ENCODE data around the gene GOSR1.
"Not testable (repeated sequence)": the region's sequence is repeated elsewhere in the genome, so short reads cannot be mapped to it uniquely, and the experiment has no call there.

GOSR1 gene

DNA sequence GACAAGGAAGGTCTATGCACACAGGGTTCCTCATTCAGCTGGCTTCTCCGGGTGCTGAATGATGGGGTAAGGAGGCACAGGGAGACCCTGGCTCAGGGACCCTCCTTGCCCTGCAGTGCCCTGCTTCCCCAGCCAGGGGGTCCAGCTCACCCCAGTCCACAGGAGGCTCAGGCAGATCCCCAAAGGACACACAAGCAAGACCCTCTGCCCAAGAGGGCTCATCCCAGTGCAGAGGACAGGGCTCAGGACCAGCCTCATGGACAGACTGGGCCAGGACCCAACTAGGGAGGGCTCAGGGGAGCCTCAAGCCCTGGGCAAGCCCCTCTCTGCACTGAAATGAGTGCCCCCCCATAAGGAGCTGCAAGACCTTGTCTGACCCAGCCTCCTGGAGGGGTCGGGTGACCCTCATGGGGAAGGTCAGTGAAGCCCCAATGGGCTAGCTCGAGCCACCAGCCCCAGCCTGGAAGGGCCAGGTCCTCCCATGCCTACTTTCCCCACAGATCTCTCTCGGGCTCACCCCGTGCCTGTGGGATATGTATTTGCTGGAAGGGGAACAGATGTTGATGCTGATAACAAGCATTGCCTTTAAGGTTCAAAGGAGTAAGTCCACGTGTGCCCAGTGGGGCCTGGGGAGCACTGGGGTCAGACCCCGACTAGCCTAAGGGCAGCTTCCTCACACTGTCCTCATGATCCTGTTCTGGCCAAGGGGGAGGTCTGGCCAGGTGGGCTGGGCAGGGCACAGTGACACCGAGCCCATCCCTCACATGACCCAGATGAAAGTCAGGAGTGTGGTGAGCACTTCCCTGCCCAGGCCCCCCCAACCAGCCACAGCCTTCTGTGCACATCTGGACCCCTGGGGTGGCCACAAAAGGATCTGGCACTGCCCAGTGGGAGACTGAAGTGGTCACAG, 83.2 kb downstream of the GOSR1 start:
- H3K27ac ChIP-seq (ENCODE audit: insufficient read depth, low read depth, low read length, poor library complexity, severe bottlenecking); H3K9me3 ChIP-seq (ENCODE audit: control insufficient read depth, low read length); H3K4me1 ChIP-seq (ENCODE audit: control insufficient read depth, insufficient read depth, low read length); H3K4me3 ChIP-seq (ENCODE audit: insufficient read depth, low read depth, low read length); H3K27me3 ChIP-seq (ENCODE audit: control insufficient read depth, insufficient read depth, low read length, poor library complexity, severe bottlenecking); H3K36me3 ChIP-seq (ENCODE audit: control insufficient read depth, insufficient read depth, low read length): not testable (repeated sequence)
- WGBS, 2 experiments, result 92 to 93% methylated on average over 8 of the region's 8 CpGs

DNA sequence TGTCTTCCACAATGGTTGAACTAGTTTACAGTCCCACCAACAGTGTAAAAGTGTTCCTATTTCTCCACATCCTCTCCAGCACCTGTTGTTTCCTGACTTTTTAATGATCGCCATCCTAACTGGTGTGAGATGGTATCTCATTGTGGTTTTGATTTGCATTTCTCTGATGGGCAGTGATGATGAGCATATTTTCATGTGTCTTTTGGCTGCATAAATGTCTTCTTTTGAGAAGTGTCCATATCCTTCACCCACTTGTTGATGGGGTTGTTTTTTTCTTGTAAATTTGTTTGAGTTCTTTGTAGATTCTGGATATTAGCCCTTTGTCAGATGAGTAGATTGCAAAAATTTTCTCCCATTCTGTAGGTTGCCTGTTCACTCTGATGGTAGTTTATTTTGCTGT, 84.6 kb downstream of the GOSR1 start:
- H3K27ac ChIP-seq (ENCODE audit: insufficient read depth, low read depth, low read length, poor library complexity, severe bottlenecking); H3K27me3 ChIP-seq (ENCODE audit: control insufficient read depth, insufficient read depth, low read length, poor library complexity, severe bottlenecking); H3K4me3 ChIP-seq (ENCODE audit: insufficient read depth, low read depth, low read length); H3K4me1 ChIP-seq (ENCODE audit: control insufficient read depth, insufficient read depth, low read length); H3K9me3 ChIP-seq (ENCODE audit: control insufficient read depth, low read length); H3K36me3 ChIP-seq (ENCODE audit: control insufficient read depth, insufficient read depth, low read length): not testable (repeated sequence)
- WGBS, 2 experiments, result 83% methylated on average over 1 of the region's 1 CpG; no CpG with 5 or more reads in 1 of the 2 experiments

DNA sequence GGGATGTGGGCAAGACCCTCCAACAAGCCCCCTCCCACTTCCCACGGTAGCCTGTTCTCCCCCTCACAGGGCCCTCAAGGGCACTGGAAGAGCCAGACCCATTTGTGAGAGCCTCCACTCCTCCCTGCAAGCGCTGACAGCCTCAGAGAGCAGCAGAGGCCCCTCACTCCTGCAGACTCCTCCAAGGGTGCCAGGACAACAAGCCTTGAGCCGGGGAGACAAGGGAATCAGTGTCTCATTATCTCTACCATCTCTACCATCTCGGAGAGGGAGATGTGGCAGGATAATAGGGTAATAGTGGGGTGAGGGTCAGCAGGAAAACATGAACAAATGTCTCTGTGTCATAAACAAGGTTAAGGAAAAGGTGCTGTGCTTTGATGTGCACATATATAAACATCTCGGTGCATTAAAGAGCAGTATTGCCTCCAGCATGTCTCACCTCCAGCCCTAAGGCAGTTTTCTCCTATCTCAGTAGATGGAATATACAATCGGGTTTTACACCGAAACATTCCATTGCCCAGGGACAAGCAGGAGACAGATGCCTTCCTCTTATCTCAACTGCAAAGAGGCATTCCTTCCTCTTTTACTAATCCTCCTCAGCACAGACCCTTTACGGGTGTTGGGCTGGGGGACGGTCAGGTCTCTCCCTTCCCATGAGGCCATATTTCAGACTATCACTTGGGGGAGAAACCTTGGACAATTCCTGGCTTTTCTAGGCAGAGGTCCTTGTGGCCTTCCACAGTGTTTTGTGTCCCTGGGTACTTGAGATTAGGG, 86.1 kb downstream of the GOSR1 start:
- not testable (repeated sequence) for H3K9me3 ChIP-seq (ENCODE audit: control insufficient read depth, low read length); H3K36me3 ChIP-seq (ENCODE audit: control insufficient read depth, insufficient read depth, low read length); H3K27me3 ChIP-seq (ENCODE audit: control insufficient read depth, insufficient read depth, low read length, poor library complexity, severe bottlenecking); H3K4me1 ChIP-seq (ENCODE audit: control insufficient read depth, insufficient read depth, low read length); H3K27ac ChIP-seq (ENCODE audit: insufficient read depth, low read depth, low read length, poor library complexity, severe bottlenecking); H3K4me3 ChIP-seq (ENCODE audit: insufficient read depth, low read depth, low read length)
- WGBS, 2 experiments, result 87 to 90% methylated on average over 7 to 8 of the region's 9 CpGs

DNA sequence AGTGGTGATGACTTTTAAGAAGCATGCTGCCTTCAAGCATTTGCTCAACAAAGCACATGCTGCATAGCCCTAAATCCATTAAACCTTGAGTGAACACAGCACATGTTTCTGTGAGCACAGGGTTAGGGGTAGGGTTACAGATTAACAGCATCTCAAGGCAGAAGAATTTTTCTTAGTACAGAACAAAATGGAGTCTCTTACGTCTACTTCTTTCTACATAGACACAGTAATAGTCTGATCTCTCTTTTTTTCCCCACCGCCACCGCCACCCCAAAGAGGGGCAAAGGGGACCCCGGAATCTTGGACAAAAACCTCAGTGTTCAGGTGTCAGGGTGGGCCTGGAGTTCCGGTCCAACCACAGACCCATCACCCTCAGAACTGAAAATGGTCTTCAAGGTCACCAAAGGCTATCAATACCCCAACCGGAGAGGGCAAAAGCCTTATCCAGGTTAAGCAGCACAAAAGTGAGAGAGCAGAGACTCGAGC, 86.7 kb downstream of the GOSR1 start:
- not testable (repeated sequence) for H3K4me1 ChIP-seq (ENCODE audit: control insufficient read depth, insufficient read depth, low read length); H3K9me3 ChIP-seq (ENCODE audit: control insufficient read depth, low read length); H3K36me3 ChIP-seq (ENCODE audit: control insufficient read depth, insufficient read depth, low read length); H3K4me3 ChIP-seq (ENCODE audit: insufficient read depth, low read depth, low read length); H3K27me3 ChIP-seq (ENCODE audit: control insufficient read depth, insufficient read depth, low read length, poor library complexity, severe bottlenecking); H3K27ac ChIP-seq (ENCODE audit: insufficient read depth, low read depth, low read length, poor library complexity, severe bottlenecking)
- 88 to 93% methylated on average over 7 of the region's 7 CpGs for WGBS, 2 experiments

DNA sequence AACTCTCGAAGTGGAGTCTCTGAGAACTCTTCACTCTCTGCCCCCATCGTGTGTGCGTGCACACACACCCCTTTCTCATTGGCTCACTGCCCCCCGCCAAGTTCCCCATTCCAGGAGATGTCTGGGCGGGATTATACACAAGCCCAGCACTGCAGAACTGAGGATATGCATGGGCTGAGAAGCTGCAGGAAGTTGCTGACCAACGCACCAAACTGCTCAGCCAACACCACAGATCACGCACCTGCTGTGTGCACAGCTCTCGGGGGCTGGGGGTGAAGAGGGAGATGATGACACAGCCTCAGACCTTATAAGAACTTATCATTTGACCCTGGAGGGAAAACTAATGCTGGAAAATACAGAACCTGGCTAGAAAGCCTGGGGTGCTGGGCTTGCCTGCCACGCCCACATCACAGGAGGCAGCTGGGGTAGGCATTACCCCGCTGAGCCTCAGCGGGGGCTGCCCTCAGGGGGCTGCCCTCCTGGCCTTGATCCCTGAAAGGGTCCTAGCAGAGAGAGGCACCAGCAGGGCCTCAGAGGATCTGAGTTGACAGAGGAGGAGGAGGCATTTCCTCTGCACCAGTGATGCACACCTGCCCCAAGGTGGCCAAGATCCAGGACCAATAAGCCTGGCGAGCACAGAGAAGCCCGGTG, 87.3 kb downstream of the GOSR1 start:
- H3K27me3 ChIP-seq (ENCODE audit: control insufficient read depth, insufficient read depth, low read length, poor library complexity, severe bottlenecking); H3K4me1 ChIP-seq (ENCODE audit: control insufficient read depth, insufficient read depth, low read length); H3K9me3 ChIP-seq (ENCODE audit: control insufficient read depth, low read length); H3K4me3 ChIP-seq (ENCODE audit: insufficient read depth, low read depth, low read length); H3K36me3 ChIP-seq (ENCODE audit: control insufficient read depth, insufficient read depth, low read length); H3K27ac ChIP-seq (ENCODE audit: insufficient read depth, low read depth, low read length, poor library complexity, severe bottlenecking): not testable (repeated sequence)
- 76 to 79% methylated on average over 13 of the region's 13 CpGs for WGBS, 2 experiments

DNA sequence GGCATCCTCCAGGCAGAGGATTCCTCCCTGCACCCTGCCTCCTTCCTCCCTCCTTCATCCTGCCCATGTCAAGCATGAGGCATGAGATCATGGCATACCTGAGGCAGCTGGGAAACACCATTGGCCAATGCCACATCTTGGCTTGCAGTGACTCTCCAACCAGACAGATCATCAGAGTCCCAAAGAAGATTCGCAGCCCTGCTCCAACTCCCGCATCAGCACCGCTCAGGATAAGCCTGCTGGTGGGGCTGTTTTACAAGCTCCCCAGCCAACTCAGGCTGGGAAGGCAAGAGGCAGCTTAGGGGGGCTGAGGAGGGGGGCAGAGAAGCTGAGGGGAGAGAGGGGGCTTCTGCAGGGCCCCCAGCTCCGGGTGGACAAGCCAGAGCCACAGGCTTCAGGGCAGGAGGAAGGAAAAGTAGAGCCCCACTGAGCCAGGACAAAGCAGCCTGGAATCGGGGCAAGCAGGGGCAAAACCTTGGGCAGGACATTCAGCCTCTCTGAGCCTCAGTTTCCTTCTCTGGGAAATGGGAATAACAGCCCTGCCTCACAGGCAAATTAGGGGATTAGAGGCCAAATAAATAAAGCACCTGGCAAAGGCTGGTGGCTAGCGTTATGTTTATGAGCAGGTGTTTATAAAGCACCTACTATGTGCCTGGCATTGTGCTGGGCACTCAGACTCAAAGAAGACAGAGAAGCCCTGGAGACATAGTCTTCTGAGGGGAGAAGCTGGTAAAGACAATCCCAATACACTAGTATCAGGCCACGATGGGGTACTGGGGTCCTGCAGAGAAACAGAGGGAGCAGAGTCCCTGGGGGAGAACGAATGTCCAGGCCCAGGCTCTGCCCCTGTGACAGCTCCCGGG, 88.1 kb downstream of the GOSR1 start:
- Histone ChIP-seq H3K27me3 (ENCODE audit: control insufficient read depth, insufficient read depth, low read length, poor library complexity, severe bottlenecking) (no peaks in the 10 kb centered on the region), H3K4me1 (ENCODE audit: control insufficient read depth, insufficient read depth, low read length) (peaks cover 2% of the 10 kb centered on the region)
- WGBS, 2 experiments, result 71 to 75% methylated on average over 9 of the region's 9 CpGs

DNA sequence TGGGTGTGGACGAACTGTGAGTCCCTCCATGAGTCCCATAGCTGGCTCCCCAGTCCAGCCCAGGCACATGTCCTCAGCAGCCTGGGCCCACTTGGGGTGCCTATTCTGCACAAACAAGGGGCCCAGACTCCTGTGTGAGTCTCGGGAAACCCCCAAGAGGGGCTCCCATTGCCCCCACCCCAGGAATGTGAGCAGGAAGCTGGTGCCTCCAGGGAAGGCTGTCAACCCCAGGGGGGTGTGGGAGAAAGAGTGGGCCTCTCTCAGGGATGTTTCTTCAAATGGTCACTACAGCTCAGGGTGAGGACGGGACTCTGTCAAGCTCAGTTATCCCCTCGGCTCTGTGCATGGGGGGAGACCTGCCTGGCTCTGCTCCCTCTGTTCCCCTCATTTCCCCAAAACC, 88.9 kb downstream of the GOSR1 start:
- H3K36me3 ChIP-seq (ENCODE audit: control insufficient read depth, insufficient read depth, low read length); H3K4me3 ChIP-seq (ENCODE audit: insufficient read depth, low read depth, low read length); H3K27ac ChIP-seq (ENCODE audit: insufficient read depth, low read depth, low read length, poor library complexity, severe bottlenecking); H3K4me1 ChIP-seq (ENCODE audit: control insufficient read depth, insufficient read depth, low read length); H3K27me3 ChIP-seq (ENCODE audit: control insufficient read depth, insufficient read depth, low read length, poor library complexity, severe bottlenecking); H3K9me3 ChIP-seq (ENCODE audit: control insufficient read depth, low read length): not testable (repeated sequence)
- 73 to 75% methylated on average over 4 of the region's 4 CpGs for WGBS, 2 experiments

More for the DNA sequence above, 88.1 kb downstream of the GOSR1 start:
- H3K9me3 ChIP-seq (ENCODE audit: control insufficient read depth, low read length), result no peaks in the 10 kb centered on the region
- no peak overlapping the region for H3K27ac ChIP-seq (ENCODE audit: insufficient read depth, low read depth, low read length, poor library complexity, severe bottlenecking)
- H3K4me3 ChIP-seq (ENCODE audit: insufficient read depth, low read depth, low read length), result no peak overlapping the region
- H3K36me3 ChIP-seq (ENCODE audit: control insufficient read depth, insufficient read depth, low read length), result no peaks in the 10 kb centered on the region

DNA sequence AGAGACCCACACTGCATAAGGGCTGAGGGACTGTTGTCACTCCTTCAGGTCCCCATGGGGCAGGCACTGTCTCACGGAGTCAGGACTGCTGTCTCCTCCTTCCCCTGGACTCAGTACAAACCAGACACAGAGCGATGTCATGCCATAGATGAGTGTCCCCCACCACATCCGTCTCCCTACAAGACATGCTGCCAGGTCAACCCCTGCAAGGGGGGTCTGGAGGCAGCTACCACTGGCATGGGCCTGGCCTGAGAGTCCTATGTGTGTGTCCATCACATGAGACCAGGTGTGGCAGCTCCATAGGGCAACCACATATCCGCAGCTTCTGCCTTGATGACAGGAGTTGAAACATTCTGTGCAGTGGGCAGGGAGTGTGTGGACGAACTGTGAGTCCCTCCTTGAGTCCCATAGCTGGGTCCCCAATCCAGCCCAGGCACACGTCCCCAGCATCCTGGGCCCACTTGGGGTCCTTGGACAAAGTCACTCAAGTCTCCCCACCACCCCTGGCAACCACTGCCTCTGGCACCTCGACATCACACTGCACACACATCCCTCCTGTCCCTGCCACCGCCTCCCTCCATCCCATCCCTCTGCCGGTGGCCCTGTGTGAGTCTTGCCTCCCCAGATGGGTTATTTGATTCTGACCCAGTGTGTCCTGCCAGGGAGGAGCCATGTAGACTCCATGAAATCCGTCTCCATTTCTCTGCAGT, 89.5 kb downstream of the GOSR1 start:
- H3K27me3 ChIP-seq (ENCODE audit: control insufficient read depth, insufficient read depth, low read length, poor library complexity, severe bottlenecking); H3K4me1 ChIP-seq (ENCODE audit: control insufficient read depth, insufficient read depth, low read length); H3K9me3 ChIP-seq (ENCODE audit: control insufficient read depth, low read length); H3K27ac ChIP-seq (ENCODE audit: insufficient read depth, low read depth, low read length, poor library complexity, severe bottlenecking); H3K4me3 ChIP-seq (ENCODE audit: insufficient read depth, low read depth, low read length); H3K36me3 ChIP-seq (ENCODE audit: control insufficient read depth, insufficient read depth, low read length): not testable (repeated sequence)
- 89 to 90% methylated on average over 9 to 10 of the region's 10 CpGs for WGBS, 2 experiments
